DOHH2 (cell line): ENCODE results near the gene GPAM.

ENCODE experiments used
- H3F3A ChIP-seq: fragments of 200-600 bp; sonication (generic), shearing (Covaris generic); 2 replicates; pipeline ENCODE4 v1.6.0; 2016; ENCODE audit warnings: antibody characterized with exemption, mild to moderate bottlenecking; ENCODE audit not compliant: control insufficient read depth, insufficient read depth
- H3K27ac ChIP-seq: fragments of 200-600 bp; sonication (generic); 2 replicates; pipeline ENCODE4 v1.5.1; 2014; ENCODE audit warnings: low read depth, mild to moderate bottlenecking, low read length, moderate library complexity
- H3K27me3 ChIP-seq: fragments of 200-600 bp; sonication (generic); 2 replicates; pipeline ENCODE4 v1.6.1; 2014; ENCODE audit warnings: mild to moderate bottlenecking, low read length, mixed read lengths; ENCODE audit not compliant: control insufficient read depth
- H3K36me3 ChIP-seq: fragments of 200-600 bp; sonication (generic); 2 replicates; pipeline ENCODE4 v1.6.1; 2014; ENCODE audit warnings: mild to moderate bottlenecking, low read length, moderate library complexity, mixed read lengths; ENCODE audit not compliant: control insufficient read depth
- H3K4me1 ChIP-seq: fragments of 200-600 bp; sonication (generic); 2 replicates; pipeline ENCODE4 v1.6.1; 2014; ENCODE audit warnings: mild to moderate bottlenecking, low read length, mixed read lengths; ENCODE audit not compliant: control insufficient read depth
- H3K4me2 ChIP-seq: fragments of 200-600 bp; sonication (generic); 2 replicates; pipeline ENCODE4 v1.6.0; 2014; ENCODE audit warnings: mild to moderate bottlenecking, low read length, moderate library complexity
- H3K4me3 ChIP-seq: fragments of 200-600 bp; sonication (generic); 2 replicates; pipeline ENCODE4 v1.5.1; 2014; ENCODE audit warnings: mild to moderate bottlenecking, low read length, mixed read lengths
- H3K79me2 ChIP-seq: fragments of 200-600 bp; sonication (generic); 2 replicates; pipeline ENCODE4 v1.6.1; 2014; ENCODE audit warnings: mild to moderate bottlenecking, low read length, mixed read lengths; ENCODE audit not compliant: control insufficient read depth
- H3K9me2 ChIP-seq: fragments of 200-600 bp; sonication (generic); replicated peaks from 2 replicates; pipeline ENCODE4 v1.6.1; 2014; ENCODE audit warnings: mild to moderate bottlenecking, low read length, mixed read lengths; ENCODE audit not compliant: control insufficient read depth
- H3K9me3 ChIP-seq: fragments of 200-600 bp; sonication (generic); 2 replicates; pipeline ENCODE4 v1.6.1; 2014; ENCODE audit warnings: antibody characterized with exemption, low read length, mixed read lengths; ENCODE audit not compliant: control insufficient read depth, insufficient read depth
- H4K20me1 ChIP-seq: fragments of 200-600 bp; sonication (generic); 2 replicates; pipeline ENCODE4 v1.6.0; 2014; ENCODE audit warnings: low read depth, mild to moderate bottlenecking, antibody characterized with exemption, low read length, moderate library complexity; ENCODE audit not compliant: control insufficient read depth, insufficient read depth
- CTCF ChIP-seq: fragments of 200-600 bp; sonication (generic); IDR thresholded peaks from one replicate; pipeline ENCODE4 v1.5.1; 2014; ENCODE audit warnings: antibody characterized with exemption, mild to moderate bottlenecking, low read depth, low read length; ENCODE audit not compliant: poor library complexity, severe bottlenecking
- EZH2phosphoT487 ChIP-seq: fragments of 200-600 bp; sonication (generic); IDR thresholded peaks from 2 replicates; pipeline ENCODE4 v1.6.1; 2017; ENCODE audit warnings: borderline replicate concordance, mild to moderate bottlenecking, antibody characterized with exemption, low read length, moderate library complexity, mixed read lengths

Gene GPAM

GRCh38 chr10:112168733-112169132 is 14.8 kb downstream of the GPAM start:
- Histone ChIP-seq H3K4me1 (no peaks in the 10 kb centered on the region), H3K27ac (no peak overlapping the region), H3F3A (no peaks in the 10 kb centered on the region), H3K9me3 (no peaks in the 10 kb centered on the region), H3K79me2 (no peaks in the 10 kb centered on the region), H4K20me1 (no peaks in the 10 kb centered on the region), H3K4me2 (no peak overlapping the region), H3K36me3 (peaks cover 48% of the 10 kb centered on the region), H3K4me3 (no peak overlapping the region), H3K9me2 (no peaks in the 10 kb centered on the region), H3K27me3 (no peaks in the 10 kb centered on the region)
- TF ChIP-seq CTCF (no peak), EZH2phosphoT487 (no peak)

- Histone ChIP-seq H3F3A (no peaks in the 10 kb centered on the region), H3K79me2 (no peaks in the 10 kb centered on the region), H3K9me3 (no peaks in the 10 kb centered on the region), H3K4me1 (no peaks in the 10 kb centered on the region), H4K20me1 (no peaks in the 10 kb centered on the region), H3K27me3 (no peaks in the 10 kb centered on the region), H3K27ac (no peak overlapping the region), H3K9me2 (no peaks in the 10 kb centered on the region), H3K36me3 (peaks cover 55% of the 10 kb centered on the region), H3K4me2 (no peak overlapping the region), H3K4me3 (no peak overlapping the region)
- TF ChIP-seq CTCF, result no peak
- TF ChIP-seq EZH2phosphoT487, result no peak
Observed at GRCh38 chr10:112166800-112167199, 16.8 kb downstream of the GPAM start.

GRCh38 chr10:112161757-112162518 is 21.6 kb downstream of the GPAM start:
- Histone ChIP-seq H3K36me3 (peaks cover 58% of the 10 kb centered on the region), H3K4me1 (no peaks in the 10 kb centered on the region), H3K27ac (no peak overlapping the region), H3K9me2 (no peaks in the 10 kb centered on the region), H3K9me3 (no peaks in the 10 kb centered on the region), H3F3A (no peaks in the 10 kb centered on the region), H3K4me2 (no peak overlapping the region), H3K4me3 (no peak overlapping the region), H3K79me2 (no peaks in the 10 kb centered on the region), H3K27me3 (no peaks in the 10 kb centered on the region), H4K20me1 (no peaks in the 10 kb centered on the region)
- no peak for TF ChIP-seq EZH2phosphoT487
- no peak for TF ChIP-seq CTCF
